HFF-Myc (cell line): Measurements from ENCODE around the gene BIRC6.

ENCODE experiments used
- DNase-seq: peaks from one replicate; pipeline ENCODE4 v3.0.0-alpha.2; 2011; ENCODE audit warnings: low read depth; ENCODE audit errors: extremely low read depth
- H3K4me3 ChIP-seq: replicated peaks from 2 replicates; pipeline ENCODE4 v1.5.1; 2011; ENCODE audit warnings: low read depth, mild to moderate bottlenecking, control low read depth, low read length
- TF ChIP-seq, protein P1 (sequence below): IDR thresholded peaks from 2 replicates; pipeline ENCODE4 v1.5.1; 2012; ENCODE audit warnings: mild to moderate bottlenecking, low read depth, low read length, control low read depth; ENCODE audit errors: missing control alignments

The BIRC6 gene

DNA sequence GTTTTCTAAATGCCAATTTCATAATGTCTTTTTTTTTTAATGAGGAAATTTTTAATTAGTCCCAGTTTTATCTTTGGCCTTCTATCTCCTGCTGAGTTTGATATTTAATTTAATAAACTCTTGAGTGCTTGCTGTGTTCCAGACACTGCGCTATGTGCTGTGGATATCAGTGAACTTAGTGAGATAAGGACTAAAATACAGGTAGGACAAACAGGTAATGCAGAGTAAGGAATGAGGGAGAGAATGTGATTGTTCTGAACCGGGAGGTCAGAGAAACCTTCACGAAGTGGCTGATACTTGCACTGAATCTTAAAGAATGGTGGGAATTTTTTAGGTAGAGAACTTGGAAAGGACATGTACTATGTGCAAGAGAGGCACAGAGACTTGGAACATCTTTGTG, 299.2 kb downstream of the BIRC6 start:
- DNase-seq: no peak
- no peak overlapping the region for H3K4me3 ChIP-seq
- TF ChIP-seq, protein P1, sequence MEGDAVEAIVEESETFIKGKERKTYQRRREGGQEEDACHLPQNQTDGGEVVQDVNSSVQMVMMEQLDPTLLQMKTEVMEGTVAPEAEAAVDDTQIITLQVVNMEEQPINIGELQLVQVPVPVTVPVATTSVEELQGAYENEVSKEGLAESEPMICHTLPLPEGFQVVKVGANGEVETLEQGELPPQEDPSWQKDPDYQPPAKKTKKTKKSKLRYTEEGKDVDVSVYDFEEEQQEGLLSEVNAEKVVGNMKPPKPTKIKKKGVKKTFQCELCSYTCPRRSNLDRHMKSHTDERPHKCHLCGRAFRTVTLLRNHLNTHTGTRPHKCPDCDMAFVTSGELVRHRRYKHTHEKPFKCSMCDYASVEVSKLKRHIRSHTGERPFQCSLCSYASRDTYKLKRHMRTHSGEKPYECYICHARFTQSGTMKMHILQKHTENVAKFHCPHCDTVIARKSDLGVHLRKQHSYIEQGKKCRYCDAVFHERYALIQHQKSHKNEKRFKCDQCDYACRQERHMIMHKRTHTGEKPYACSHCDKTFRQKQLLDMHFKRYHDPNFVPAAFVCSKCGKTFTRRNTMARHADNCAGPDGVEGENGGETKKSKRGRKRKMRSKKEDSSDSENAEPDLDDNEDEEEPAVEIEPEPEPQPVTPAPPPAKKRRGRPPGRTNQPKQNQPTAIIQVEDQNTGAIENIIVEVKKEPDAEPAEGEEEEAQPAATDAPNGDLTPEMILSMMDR: no peak

DNA sequence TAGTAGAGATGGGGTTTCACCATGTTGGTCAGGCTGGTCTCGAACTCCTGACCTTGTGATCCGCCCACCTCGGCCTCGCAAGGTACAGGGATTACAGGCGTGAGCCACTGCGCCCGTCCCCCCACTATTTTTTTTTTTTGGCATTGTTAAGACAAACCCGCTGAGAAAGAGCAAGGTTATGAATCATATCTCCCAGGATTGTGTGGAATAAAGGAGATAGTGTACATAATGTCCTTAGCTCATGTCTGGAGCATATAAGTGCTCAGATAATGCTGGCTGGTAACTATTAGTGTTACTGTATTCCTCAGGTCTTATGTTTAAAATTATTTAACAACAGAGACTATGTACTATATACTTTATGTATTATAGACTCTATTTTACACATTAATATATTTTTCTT, 307.0 kb downstream of the BIRC6 start:
- TF ChIP-seq, protein P1: no peak
- H3K4me3 ChIP-seq: no peak overlapping the region
- no peak for DNase-seq

DNA sequence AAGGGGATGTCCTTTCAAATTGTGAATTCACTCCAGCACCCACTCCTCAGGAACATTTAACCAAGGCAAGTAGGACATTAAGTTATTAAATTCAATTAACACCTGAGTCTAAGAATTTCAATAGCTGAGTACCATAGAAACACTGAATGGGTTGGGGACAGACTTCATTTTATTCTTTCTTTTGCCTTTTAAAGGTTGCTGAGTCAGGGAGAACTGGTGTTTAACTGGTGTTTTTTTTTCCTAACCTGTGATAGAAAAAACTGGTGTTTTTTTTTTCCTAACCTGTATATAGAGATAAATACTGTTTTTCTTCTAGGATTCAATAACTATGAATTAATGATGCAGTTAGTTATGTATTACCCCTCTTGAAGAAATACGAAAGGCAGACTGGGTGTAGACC, 309.9 kb downstream of the BIRC6 start:
- no peak overlapping the region for H3K4me3 ChIP-seq
- TF ChIP-seq, protein P1: no peak
- no peak for DNase-seq

DNA sequence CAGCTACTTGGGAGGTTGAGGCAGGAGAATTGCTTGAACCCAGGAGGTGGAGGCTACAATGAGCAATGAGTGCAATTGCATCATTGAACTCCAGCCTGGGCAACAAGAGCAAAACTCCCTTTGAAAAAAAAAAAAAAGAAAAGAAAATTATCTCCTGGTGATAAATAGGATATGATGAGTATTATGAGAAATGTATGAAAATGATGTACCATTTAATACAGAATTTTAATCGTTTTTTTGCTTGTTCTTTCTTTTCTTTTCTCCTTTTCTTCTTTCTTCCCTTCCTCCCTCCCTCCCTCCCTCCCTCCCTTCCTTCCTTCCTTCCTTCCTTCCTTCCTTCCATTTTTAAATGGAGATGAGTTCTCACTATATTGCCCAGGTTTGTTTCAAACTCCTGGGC, 311.4 kb downstream of the BIRC6 start:
- DNase-seq: no peak
- TF ChIP-seq, protein P1: no peak
- no peak overlapping the region for H3K4me3 ChIP-seq
